Left ventricle myocardium inferior (tissue), 1 donor: ENCODE results near the gene FSHR. TPM values are rescaled to one million over a fixed set of nuclear protein-coding genes. Genes with fewer than 3 reads are reported as not detected.

ENCODE experiments used
- DNase-seq: peaks from one replicate; pipeline ENCODE4 v3.0.0-alpha.2; 2020
- H3K27ac ChIP-seq: fragments of 200-600 bp; replicated peaks from 2 replicates; pipeline ENCODE4 v1.8.0; 2021
- H3K27me3 ChIP-seq: fragments of 200-600 bp; 2 replicates; pipeline ENCODE4 v1.8.0; 2021; ENCODE audit warnings: low read depth
- H3K36me3 ChIP-seq: fragments of 200-600 bp; 2 replicates; pipeline ENCODE4 v1.8.0; 2021
- H3K4me1 ChIP-seq: fragments of 200-600 bp; 2 replicates; pipeline ENCODE4 v1.8.0; 2021
- H3K4me3 ChIP-seq: fragments of 200-600 bp; 2 replicates; pipeline ENCODE4 v1.8.0; 2021; ENCODE audit warnings: mild to moderate bottlenecking, moderate library complexity
- H3K9me3 ChIP-seq: fragments of 200-600 bp; replicated peaks from 2 replicates; pipeline ENCODE4 v1.8.0; 2021
- CTCF ChIP-seq: fragments of 200-600 bp; IDR thresholded peaks from 2 replicates; pipeline ENCODE4 v1.8.0; 2021; ENCODE audit warnings: antibody characterized with exemption, mild to moderate bottlenecking, borderline replicate concordance
- intact Hi-C: fragments of 100-400 bp; cut with micrococcal nuclease; formaldehyde crosslinking; loops from one replicate; pipeline ENCODE4 v1.11.0; 2022
- total RNA-seq: library from RNA; stranded (reverse); fragmentation: NEBNext Ultra II Directional; extraction: Animal tissue kit (Norgen Biotek cat#: 25700); gene quantifications from one replicate; pipeline ENCODE4 v1.2.1, GENCODE V29; 2021
- donor health status: DM: no; HTN: yes; CAD: no; lungs with severe emphysema.

Gene FSHR
- total RNA-seq, 1 donor from 2014 or later, result not detected

GRCh38 chr2:49069829-49070228 lies 84.5 kb downstream of the FSHR start:
- no peaks in the 10 kb centered on the region for H3K4me1 ChIP-seq
- H3K9me3 ChIP-seq, result peaks cover 22% of the 10 kb centered on the region
- no peak for TF ChIP-seq CTCF
- no peak for DNase-seq
- H3K27ac ChIP-seq, result no peak overlapping the region
- intact Hi-C loops, result no loop called here
- no peak overlapping the region for H3K4me3 ChIP-seq
- no peaks in the 10 kb centered on the region for H3K36me3 ChIP-seq
- H3K27me3 ChIP-seq, result no peaks in the 10 kb centered on the region

GRCh38 chr2:49068613-49069012 lies 85.7 kb downstream of the FSHR start:
- TF ChIP-seq CTCF, result no peak
- no peak overlapping the region for H3K27ac ChIP-seq
- no peaks in the 10 kb centered on the region for H3K36me3 ChIP-seq
- peaks cover 10% of the 10 kb centered on the region for H3K9me3 ChIP-seq
- DNase-seq, result no peak
- H3K27me3 ChIP-seq, result no peaks in the 10 kb centered on the region
- intact Hi-C loops, result no loop called here
- no peaks in the 10 kb centered on the region for H3K4me1 ChIP-seq
- no peak overlapping the region for H3K4me3 ChIP-seq

- Histone ChIP-seq H3K27ac (no peak overlapping the region), H3K27me3 (no peaks in the 10 kb centered on the region), H3K4me3 (no peak overlapping the region), H3K36me3 (no peaks in the 10 kb centered on the region), H3K9me3 (peaks cover 3% of the 10 kb centered on the region), H3K4me1 (no peaks in the 10 kb centered on the region)
- TF ChIP-seq CTCF, result no peak
- intact Hi-C loops, result no loop called here
- no peak for DNase-seq
Observed at GRCh38 chr2:49067971-49068370, 86.3 kb downstream of the FSHR start.

GRCh38 chr2:49053156-49053555 lies 101.2 kb downstream of the FSHR start:
- no peak for TF ChIP-seq CTCF
- H3K9me3 ChIP-seq, result peaks cover 20% of the 10 kb centered on the region
- no peak overlapping the region for H3K4me3 ChIP-seq
- DNase-seq, result no peak
- H3K4me1 ChIP-seq, result no peaks in the 10 kb centered on the region
- intact Hi-C loops, result no loop called here
- no peaks in the 10 kb centered on the region for H3K36me3 ChIP-seq
- H3K27ac ChIP-seq, result no peak overlapping the region
- H3K27me3 ChIP-seq, result peaks cover 3% of the 10 kb centered on the region

GRCh38 chr2:49050265-49050664 lies 104.0 kb downstream of the FSHR start:
- DNase-seq, result no peak
- Histone ChIP-seq H3K27ac (no peak overlapping the region), H3K27me3 (peaks cover 3% of the 10 kb centered on the region), H3K9me3 (peaks cover 9% of the 10 kb centered on the region), H3K4me1 (no peaks in the 10 kb centered on the region), H3K36me3 (no peaks in the 10 kb centered on the region), H3K4me3 (no peak overlapping the region)
- no peak for TF ChIP-seq CTCF
- intact Hi-C loops, result no loop called here

- peaks cover 6% of the 10 kb centered on the region for H3K4me1 ChIP-seq
- H3K9me3 ChIP-seq, result no peaks in the 10 kb centered on the region
- no peak for DNase-seq
- H3K27me3 ChIP-seq, result peaks cover 3% of the 10 kb centered on the region
- no peaks in the 10 kb centered on the region for H3K36me3 ChIP-seq
- intact Hi-C loops, result no loop called here
- no peak for TF ChIP-seq CTCF
- no peak overlapping the region for H3K4me3 ChIP-seq
- H3K27ac ChIP-seq, result no peak overlapping the region
Observed at GRCh38 chr2:49049161-49049560, 105.2 kb downstream of the FSHR start.
